Stromal cell of bone marrow (primary cell): ENCODE results near the gene GPR33.
"Not testable (repeated sequence)": the region's sequence is repeated elsewhere in the genome, so short reads cannot be mapped to it uniquely, and the experiment has no call there.

Experiments used
- DNase-seq: peaks from one replicate; pipeline ENCODE4 v3.0.0-alpha.2; 2012; ENCODE audit warnings: low read depth

The GPR33 gene, protein sequence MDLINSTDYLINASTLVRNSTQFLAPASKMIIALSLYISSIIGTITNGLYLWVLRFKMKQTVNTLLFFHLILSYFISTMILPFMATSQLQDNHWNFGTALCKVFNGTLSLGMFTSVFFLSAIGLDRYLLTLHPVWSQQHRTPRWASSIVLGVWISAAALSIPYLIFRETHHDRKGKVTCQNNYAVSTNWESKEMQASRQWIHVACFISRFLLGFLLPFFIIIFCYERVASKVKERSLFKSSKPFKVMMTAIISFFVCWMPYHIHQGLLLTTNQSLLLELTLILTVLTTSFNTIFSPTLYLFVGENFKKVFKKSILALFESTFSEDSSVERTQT

GRCh38 chr14:31487886-31488285, at the start of gene GPR33:
GPR33 (minus strand) TSS chr14:31488039; CDS start chr14:31483965, 4,074 bp downstream.
- no peak for DNase-seq

GRCh38 chr14:31536201-31536960, 48.5 kb upstream of the GPR33 start:
- no peak for DNase-seq

DNA sequence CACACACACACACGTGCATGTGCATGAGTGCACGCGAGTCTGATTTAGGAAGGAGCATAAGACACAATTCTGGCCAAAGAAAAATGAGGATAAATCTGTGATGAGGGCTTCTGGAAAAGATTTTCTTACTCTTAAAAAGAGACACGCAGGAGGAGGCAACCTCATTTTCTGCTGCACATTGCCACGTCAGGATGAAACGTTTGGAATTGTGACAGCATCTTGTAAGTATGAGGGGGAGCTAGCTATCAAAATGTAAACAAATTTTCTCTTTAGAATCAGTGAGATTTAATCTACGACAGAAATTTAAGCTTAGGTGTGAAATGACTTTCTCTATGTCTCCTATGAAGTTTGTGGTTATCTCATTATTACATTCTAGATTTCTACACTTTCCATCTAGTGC, 42.3 kb upstream of the GPR33 start:
- no peak for DNase-seq

GRCh38 chr14:31529053-31529452, 41.2 kb upstream of the GPR33 start:
- DNase-seq, result no peak

DNA sequence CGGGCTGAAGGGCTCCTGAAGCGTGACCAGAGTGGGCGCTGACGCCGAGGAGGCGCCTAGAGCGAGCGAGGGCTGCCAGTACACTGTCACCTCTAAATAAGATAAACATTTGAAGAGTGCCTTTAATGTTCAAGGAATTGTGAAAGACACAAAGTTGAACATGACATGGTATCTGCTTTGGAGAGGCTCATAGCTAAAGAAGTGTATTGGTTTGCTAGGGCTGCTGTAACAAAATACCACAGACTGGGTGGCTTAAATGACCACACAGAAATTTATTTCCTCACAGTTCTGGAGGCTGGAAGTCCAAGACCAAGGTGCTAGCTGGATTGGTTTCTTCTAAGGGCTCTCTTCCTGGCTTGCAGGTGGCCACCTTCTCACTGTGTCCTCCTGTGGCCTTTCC, 39.7 kb upstream of the GPR33 start:
- no peak for DNase-seq

- no peak for DNase-seq
Measured at GRCh38 chr14:31527087-31527486, 39.2 kb upstream of the GPR33 start.

GRCh38 chr14:31510855-31511254, 23.0 kb upstream of the GPR33 start:
- DNase-seq, result no peak

DNA sequence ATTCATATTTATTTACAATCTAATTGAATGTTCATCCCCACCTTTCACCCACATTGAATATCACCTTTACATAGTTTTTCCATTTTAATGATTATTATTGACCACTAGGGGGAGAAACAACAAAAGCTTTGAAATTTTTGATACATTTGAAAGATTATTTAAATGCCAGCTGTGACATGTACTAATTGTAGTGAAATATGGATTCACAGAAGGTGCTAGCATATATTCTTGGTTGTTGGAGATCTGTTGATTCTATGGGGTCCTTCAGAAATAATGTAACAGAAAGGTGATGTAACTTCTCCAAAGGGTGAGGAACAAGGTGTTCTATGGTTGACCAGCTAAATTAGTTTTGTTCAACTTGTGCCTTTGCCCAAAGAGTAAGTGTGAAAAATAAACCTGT, 22.4 kb upstream of the GPR33 start:
- DNase-seq, result no peak

GRCh38 chr14:31508135-31508534, 20.3 kb upstream of the GPR33 start:
- DNase-seq, result no peak

DNA sequence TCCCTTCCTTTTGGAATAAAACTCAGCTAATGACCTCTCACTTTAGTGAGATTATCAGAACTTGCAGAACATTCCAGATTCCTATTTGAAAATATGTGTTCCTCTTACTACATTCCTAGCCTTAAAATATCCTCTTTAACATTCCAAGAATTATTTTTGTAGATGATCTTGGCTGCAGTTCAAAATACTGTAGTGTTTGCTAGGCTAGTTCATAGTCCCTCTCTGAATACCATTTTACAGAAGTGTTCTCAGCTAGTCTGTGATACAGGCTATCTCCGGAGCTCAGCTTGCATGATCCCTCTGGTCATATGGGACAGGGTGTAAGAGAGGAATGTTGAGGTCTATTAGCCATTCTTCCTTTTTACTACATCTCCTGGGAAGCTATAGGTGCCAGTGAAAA, 17.6 kb upstream of the GPR33 start:
- DNase-seq, result peak; percentile 36

- DNase-seq, result no peak
Measured at GRCh38 chr14:31501870-31502269, 14.0 kb upstream of the GPR33 start.

DNA sequence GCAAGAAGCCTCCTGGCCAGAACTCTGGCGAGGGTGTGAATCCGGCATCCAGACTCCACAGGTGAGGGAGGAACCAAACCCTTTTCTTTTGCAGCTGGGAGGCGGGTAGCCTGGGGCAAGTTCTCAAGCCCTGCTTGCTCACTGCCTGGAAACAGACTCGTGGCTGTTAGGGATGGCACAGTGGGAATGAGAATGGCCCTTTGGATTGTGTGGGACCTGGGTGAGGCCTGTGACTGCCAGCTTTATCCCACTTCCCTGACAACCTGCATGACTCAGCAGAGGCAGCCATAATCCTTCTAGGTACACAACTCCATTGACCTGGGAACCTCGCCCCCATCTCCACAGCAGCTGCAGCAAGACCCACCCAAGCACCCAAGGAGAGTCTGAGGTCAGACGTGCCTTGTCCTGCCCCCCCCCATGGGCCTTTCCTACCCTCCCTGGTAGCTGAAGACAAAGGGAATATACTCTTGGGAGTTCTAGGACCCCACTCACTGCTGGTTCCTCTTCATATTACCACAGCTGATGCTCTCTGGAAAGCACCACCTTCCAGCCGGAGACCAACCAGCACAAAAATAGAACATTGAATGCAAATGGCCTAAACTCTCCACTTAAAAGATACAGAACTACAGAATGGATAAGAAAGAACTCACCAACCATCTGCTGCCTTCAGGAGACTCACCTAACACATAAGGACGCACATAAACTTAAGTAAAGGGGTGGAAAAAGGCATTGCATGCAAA, 5.1 kb upstream of the GPR33 start:
- DNase-seq, result no peak

- DNase-seq, result no peak
Measured at GRCh38 chr14:31489691-31490090, 1.9 kb upstream of the GPR33 start.

DNA sequence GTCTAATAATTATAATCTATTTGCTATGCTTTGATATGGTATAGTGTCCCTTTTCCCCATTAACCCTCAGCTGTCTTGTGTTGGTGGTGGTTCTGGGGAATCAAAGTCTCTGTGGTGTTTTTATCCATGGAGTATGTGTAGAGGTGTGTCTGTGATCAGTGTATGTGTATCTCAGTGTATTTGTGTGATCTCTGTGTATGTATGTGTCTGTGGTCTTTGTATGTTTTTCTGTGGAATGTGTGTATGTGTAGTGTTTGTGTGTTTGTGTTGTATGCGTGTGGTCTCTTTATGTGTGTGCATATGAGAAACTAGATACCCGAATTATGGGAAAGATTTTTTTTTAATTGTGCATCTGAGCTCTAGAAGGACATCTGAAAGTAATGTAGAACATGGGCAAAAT, 1.1 kb downstream of the GPR33 start:
- no peak for DNase-seq

DNA sequence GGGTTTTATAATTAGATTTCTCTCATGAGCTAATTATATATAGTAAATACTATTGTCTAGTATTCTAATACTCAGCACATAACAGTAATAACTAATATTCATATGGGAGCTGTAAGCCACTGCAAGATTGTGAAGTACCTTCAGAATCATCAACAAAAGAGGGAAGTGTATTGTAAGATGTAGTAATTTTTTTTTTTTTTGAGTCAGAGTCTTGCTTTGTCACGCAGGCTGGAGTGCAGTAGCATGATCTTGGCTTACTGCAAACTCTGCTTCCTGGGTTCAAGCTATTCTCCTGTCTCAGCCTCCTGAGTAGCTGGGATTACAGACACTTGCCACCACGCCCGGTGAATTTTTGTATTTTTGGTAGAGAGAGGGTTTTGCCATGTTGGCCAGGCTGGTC, 3.1 kb downstream of the GPR33 start:
- no peak for DNase-seq

GRCh38 chr14:31480156-31480555, 7.7 kb downstream of the GPR33 start:
- no peak for DNase-seq

- DNase-seq, result no peak
Measured at GRCh38 chr14:31479027-31479426, 8.8 kb downstream of the GPR33 start.

GRCh38 chr14:31477248-31477647, 10.6 kb downstream of the GPR33 start:
- no peak for DNase-seq

GRCh38 chr14:31476131-31476866, 11.5 kb downstream of the GPR33 start:
- no peak for DNase-seq

- DNase-seq, result no peak
Measured at GRCh38 chr14:31466554-31466953, 21.3 kb downstream of the GPR33 start.

GRCh38 chr14:31465111-31465510, 22.7 kb downstream of the GPR33 start:
- peak; percentile 45 for DNase-seq

- not testable (repeated sequence) for DNase-seq
Measured at GRCh38 chr14:31462450-31462849, 25.4 kb downstream of the GPR33 start.
